SK-N-SH treated with all-trans-retinoic acid at 6 μM for 48 hours (cell line): ENCODE results near the gene DDX50.

Experiments used
- ATAC-seq: fragments of 200-7000 bp; cut with Tn5 transposase; 3 replicates; pipeline ENCODE4 v1.9.1; 2020; ENCODE audit warnings: mild to moderate bottlenecking, moderate library complexity
- ARNTL ChIP-seq: fragments of 450-650 bp; formaldehyde crosslinking; IDR thresholded peaks from 2 replicates; pipeline ENCODE4 v1.5.0; 2020; ENCODE audit warnings: low read depth, mild to moderate bottlenecking, moderate library complexity, borderline replicate concordance
- BACH2 ChIP-seq: fragments of 250-450 bp; sonication (Bioruptor Pico); IDR thresholded peaks from 2 replicates; pipeline ENCODE4 v1.9.0; 2021; ENCODE audit warnings: mild to moderate bottlenecking, borderline replicate concordance
- CSDC2 ChIP-seq: fragments of 250-450 bp; sonication (Bioruptor Pico); IDR thresholded peaks from 2 replicates; pipeline ENCODE4 v1.5.0; 2020; ENCODE audit warnings: mild to moderate bottlenecking, moderate library complexity
- CSRNP3 ChIP-seq: fragments of 250-450 bp; sonication (Bioruptor Pico); IDR thresholded peaks from 2 replicates; pipeline ENCODE4 v1.5.1; 2021; ENCODE audit warnings: mild to moderate bottlenecking, moderate library complexity
- GLIS3 ChIP-seq: fragments of 250-450 bp; sonication (Bioruptor Pico); IDR thresholded peaks from 2 replicates; pipeline ENCODE4 v1.5.0; 2020; ENCODE audit warnings: mild to moderate bottlenecking, moderate library complexity
- ISL1 ChIP-seq: fragments of 250-450 bp; sonication (Bioruptor Pico); IDR thresholded peaks from 2 replicates; pipeline ENCODE4 v2.1.2; 2022; ENCODE audit warnings: mild to moderate bottlenecking, moderate library complexity
- OSR1 ChIP-seq: fragments of 250-450 bp; sonication (Bioruptor Pico); IDR thresholded peaks from 2 replicates; pipeline ENCODE4 v1.8.0; 2022; ENCODE audit warnings: moderate library complexity, mild to moderate bottlenecking, inconsistent platforms
- PATZ1 ChIP-seq: fragments of 250-450 bp; sonication (Bioruptor Pico); IDR thresholded peaks from 2 replicates; pipeline ENCODE4 v1.8.0; 2020; ENCODE audit warnings: mild to moderate bottlenecking, moderate library complexity, borderline replicate concordance
- POU6F1 ChIP-seq: fragments of 250-450 bp; sonication (Bioruptor Pico); IDR thresholded peaks from 2 replicates; pipeline ENCODE4 v1.8.0; 2021; ENCODE audit warnings: low read depth, mild to moderate bottlenecking, moderate library complexity, borderline replicate concordance
- PPARA ChIP-seq: fragments of 250-450 bp; sonication (Bioruptor Pico); IDR thresholded peaks from 2 replicates; pipeline ENCODE4 v1.5.0; 2020; ENCODE audit warnings: mild to moderate bottlenecking, borderline replicate concordance
- SNAI2 ChIP-seq: fragments of 250-450 bp; sonication (Bioruptor Pico); IDR thresholded peaks from 2 replicates; pipeline ENCODE4 v1.5.0; 2020; ENCODE audit warnings: mild to moderate bottlenecking, moderate library complexity
- TCF4 ChIP-seq: fragments of 250-450 bp; sonication (Bioruptor Pico); IDR thresholded peaks from 2 replicates; pipeline ENCODE4 v1.8.0; 2021; ENCODE audit warnings: mild to moderate bottlenecking, moderate library complexity, borderline replicate concordance
- TOX ChIP-seq: fragments of 250-450 bp; sonication (Bioruptor Pico); IDR thresholded peaks from 2 replicates; pipeline ENCODE4 v1.8.0; 2021; ENCODE audit warnings: mild to moderate bottlenecking, moderate library complexity, borderline replicate concordance
- TSHZ2 ChIP-seq: fragments of 250-450 bp; sonication (Bioruptor Pico); IDR thresholded peaks from 2 replicates; pipeline ENCODE4 v1.5.0; 2020; ENCODE audit warnings: mild to moderate bottlenecking, moderate library complexity
- ZC3H10 ChIP-seq: fragments of 250-450 bp; sonication (Bioruptor Pico); IDR thresholded peaks from 2 replicates; pipeline ENCODE4 v1.5.1; 2021; ENCODE audit warnings: mild to moderate bottlenecking, moderate library complexity
- ZFP3 ChIP-seq: fragments of 250-450 bp; sonication (Bioruptor Pico); IDR thresholded peaks from 2 replicates; pipeline ENCODE4 v1.5.0; 2020; ENCODE audit warnings: mild to moderate bottlenecking, moderate library complexity
- ZFP30 ChIP-seq: fragments of 450-650 bp; formaldehyde crosslinking; IDR thresholded peaks from 2 replicates; pipeline ENCODE4 v1.5.0; 2022; ENCODE audit warnings: mild to moderate bottlenecking, moderate library complexity
- ZNF565 ChIP-seq: fragments of 450-650 bp; formaldehyde crosslinking; conservative IDR thresholded peaks from 2 replicates; pipeline ENCODE4 v1.5.0; 2020; ENCODE audit warnings: low read depth, mild to moderate bottlenecking, moderate library complexity
- ZNF70 ChIP-seq: fragments of 450-650 bp; formaldehyde crosslinking; IDR thresholded peaks from 2 replicates; pipeline ENCODE4 v1.5.0; 2020; ENCODE audit warnings: mild to moderate bottlenecking, moderate library complexity
- ZNF8 ChIP-seq: fragments of 450-650 bp; formaldehyde crosslinking; IDR thresholded peaks from 2 replicates; pipeline ENCODE4 v1.5.0; 2020; ENCODE audit warnings: mild to moderate bottlenecking, moderate library complexity

The DDX50 gene

GRCh38 chr10:68957654-68958053 is 56.5 kb downstream of the DDX50 start:
- ATAC-seq: no peak

GRCh38 chr10:68959695-68960527 is 58.8 kb downstream of the DDX50 start:
- no peak for TF ChIP-seq SNAI2 (CRISPR knock-in tag)
- no peak for TF ChIP-seq PPARA (CRISPR knock-in tag)
- no peak for TF ChIP-seq CSDC2 (CRISPR knock-in tag)
- TF ChIP-seq TSHZ2: no peak
- no peak for TF ChIP-seq ZFP30
- no peak for TF ChIP-seq ZNF70
- TF ChIP-seq ZNF8 (CRISPR knock-in tag): no peak
- TF ChIP-seq ZC3H10: no peak
- no peak for TF ChIP-seq BACH2 (CRISPR knock-in tag)
- TF ChIP-seq ARNTL (CRISPR knock-in tag): no peak
- TF ChIP-seq CSRNP3 (CRISPR knock-in tag): no peak
- TF ChIP-seq TOX (CRISPR knock-in tag): no peak
- no peak for TF ChIP-seq POU6F1 (CRISPR knock-in tag)
- no peak for TF ChIP-seq ZFP3 (CRISPR knock-in tag)
- TF ChIP-seq GLIS3 (CRISPR knock-in tag): no peak
- TF ChIP-seq ZNF565 (CRISPR knock-in tag): no peak
- TF ChIP-seq TCF4 (CRISPR knock-in tag): no peak
- no peak for ATAC-seq

More at GRCh38 chr10:68957654-68958053, 56.5 kb downstream of the DDX50 start:
- no peak for TF ChIP-seq CSDC2 (CRISPR knock-in tag)
- TF ChIP-seq TSHZ2: no peak
- no peak for TF ChIP-seq ISL1 (CRISPR knock-in tag)
- no peak for TF ChIP-seq SNAI2 (CRISPR knock-in tag)
- no peak for TF ChIP-seq GLIS3 (CRISPR knock-in tag)
- TF ChIP-seq ZC3H10: no peak
- no peak for TF ChIP-seq ZFP30

GRCh38 chr10:68963151-68963550 is 62.0 kb downstream of the DDX50 start:
- ATAC-seq: no peak
- no peak for TF ChIP-seq GLIS3 (CRISPR knock-in tag)
- no peak for TF ChIP-seq ARNTL (CRISPR knock-in tag)
- no peak for TF ChIP-seq TSHZ2
- no peak for TF ChIP-seq CSRNP3 (CRISPR knock-in tag)
- no peak for TF ChIP-seq ZC3H10
- TF ChIP-seq ZNF70: no peak
- no peak for TF ChIP-seq PPARA (CRISPR knock-in tag)
- TF ChIP-seq ISL1 (CRISPR knock-in tag): no peak
- TF ChIP-seq ZNF8 (CRISPR knock-in tag): no peak
- no peak for TF ChIP-seq ZFP3 (CRISPR knock-in tag)
- no peak for TF ChIP-seq ZFP30
- TF ChIP-seq PATZ1 (CRISPR knock-in tag): no peak
- no peak for TF ChIP-seq OSR1 (CRISPR knock-in tag)
- TF ChIP-seq SNAI2 (CRISPR knock-in tag): no peak
- TF ChIP-seq TCF4 (CRISPR knock-in tag): no peak
